CD14-positive monocyte (primary cell): ENCODE measurements around the gene GLI1. TPM values are rescaled to one million over a fixed set of nuclear protein-coding genes. Genes with fewer than 3 reads are reported as not detected.

Source experiments
- DNase-seq, 3 donors: peaks; one replicate each; pipeline ENCODE4 v3.0.0-alpha.2; 2011 to 2022
- H2AFZ ChIP-seq: 2 replicates; pipeline ENCODE4 v1.6.0; 2012; ENCODE audit warnings: mild to moderate bottlenecking, low read depth, low read length, inconsistent platforms; ENCODE audit not compliant: insufficient read depth, poor library complexity, severe bottlenecking
- H3K27ac ChIP-seq, 2 donors: 1 replicate in 1 of 2; 2 replicates in 1 of 2; pipeline ENCODE4 v1.5.1; 2012 to 2013; ENCODE audit warnings: low read length in 2 of 2, control low read depth in 1 of 2, inconsistent platforms in 1 of 2, low read depth in 1 of 2, mild to moderate bottlenecking in 1 of 2
- H3K27me3 ChIP-seq, 2 donors: one replicate each; pipeline versions ENCODE4 v1.6.0 to v1.6.1; 2011 to 2013; ENCODE audit warnings: low read length in 2 of 2; ENCODE audit not compliant: control insufficient read depth in 2 of 2, insufficient read depth in 2 of 2
- H3K36me3 ChIP-seq, 2 donors: replicated peaks in 1 of 2; 1 replicate in 1 of 2; 2 replicates in 1 of 2; pipeline versions ENCODE4 v1.5.1 to v1.6.1; 2012 to 2013; ENCODE audit warnings: low read length in 2 of 2, control low read depth in 1 of 2, inconsistent platforms in 1 of 2, mild to moderate bottlenecking in 1 of 2; ENCODE audit not compliant: insufficient read depth in 2 of 2, control insufficient read depth in 1 of 2
- H3K4me1 ChIP-seq, 2 donors: 1 replicate in 1 of 2; 2 replicates in 1 of 2; pipeline versions ENCODE4 v1.5.1 to v1.6.1; 2012 to 2013; ENCODE audit warnings: low read length in 2 of 2, control low read depth in 1 of 2, inconsistent platforms in 1 of 2, mild to moderate bottlenecking in 1 of 2, moderate library complexity in 1 of 2; ENCODE audit not compliant: insufficient read depth in 2 of 2, control insufficient read depth in 1 of 2
- H3K4me2 ChIP-seq: replicated peaks from 2 replicates; pipeline ENCODE3; 2012; ENCODE audit warnings: low read length, moderate library complexity, mild to moderate bottlenecking; ENCODE audit not compliant: poor library complexity, severe bottlenecking; ENCODE audit errors: extremely low read depth
- H3K4me3 ChIP-seq, 3 experiments: fragments of 200-600 bp in 1 of 3; sonication (generic) in 1 of 3; replicated peaks in 1 of 3; 1 replicate in 2 of 3; 2 replicates in 1 of 3; pipeline ENCODE4 v1.5.1; 2011 to 2013; ENCODE audit warnings: low read length in 3 of 3, mild to moderate bottlenecking in 3 of 3, control low read depth in 2 of 3, low read depth in 2 of 3, inconsistent platforms in 1 of 3, moderate library complexity in 1 of 3
- H3K79me2 ChIP-seq: 2 replicates; pipeline ENCODE4 v1.6.0; 2012; ENCODE audit warnings: mild to moderate bottlenecking, control low read depth, inconsistent platforms, low read length, moderate library complexity; ENCODE audit not compliant: insufficient read depth
- H3K9ac ChIP-seq: 2 replicates; pipeline ENCODE4 v1.6.0; 2017; ENCODE audit warnings: low read length, mild to moderate bottlenecking; ENCODE audit not compliant: insufficient read depth, poor library complexity, severe bottlenecking
- H3K9me3 ChIP-seq, 2 donors: replicated peaks in 1 of 2; 1 replicate in 1 of 2; 2 replicates in 1 of 2; pipeline versions ENCODE4 v1.5.1 to v1.6.1; 2012 to 2013; ENCODE audit warnings: low read length in 2 of 2, control low read depth in 1 of 2; ENCODE audit not compliant: control insufficient read depth in 1 of 2, insufficient read depth in 1 of 2
- H4K20me1 ChIP-seq: 2 replicates; pipeline ENCODE4 v1.6.0; 2012; ENCODE audit warnings: mild to moderate bottlenecking, low read length, control low read depth, moderate library complexity; ENCODE audit not compliant: insufficient read depth
- H3K27ac Mint-ChIP-seq, 7 donors: one replicate each; pipeline ENCODE4 v1.8.0; 2020; ENCODE audit warnings: mild to moderate bottlenecking in 7 of 7, mixed read lengths in 7 of 7, moderate library complexity in 6 of 7, inconsistent platforms in 2 of 7
- H3K27me3 Mint-ChIP-seq, 3 donors: one replicate each; pipeline ENCODE4 v1.8.0; 2021 to 2022; ENCODE audit warnings: low read depth in 3 of 3, mild to moderate bottlenecking in 3 of 3, mixed read lengths in 3 of 3, moderate library complexity in 3 of 3, inconsistent platforms in 1 of 3
- H3K36me3 Mint-ChIP-seq, 2 donors: one replicate each; pipeline ENCODE4 v1.8.0; 2020; ENCODE audit warnings: mixed read lengths in 2 of 2, inconsistent platforms in 1 of 2, mild to moderate bottlenecking in 1 of 2
- H3K4me1 Mint-ChIP-seq: one replicate; pipeline ENCODE4 v1.8.0; 2020; ENCODE audit warnings: mild to moderate bottlenecking, mixed read lengths
- H3K4me3 Mint-ChIP-seq, 2 donors: one replicate each; pipeline ENCODE4 v1.8.0; 2020; ENCODE audit warnings: mild to moderate bottlenecking in 2 of 2, mixed read lengths in 2 of 2, moderate library complexity in 1 of 2
- H3K9me3 Mint-ChIP-seq, 7 donors: one replicate each; pipeline ENCODE4 v1.8.0; 2020 to 2022; ENCODE audit warnings: mixed read lengths in 7 of 7, mild to moderate bottlenecking in 6 of 7, moderate library complexity in 6 of 7, inconsistent platforms in 2 of 7
- WGBS: methylation state at CpG from one replicate; pipeline ENCODE4 v1.1.5; 2013; ENCODE audit warnings: missing lambda C conversion rate; ENCODE audit not compliant: insufficient coverage; 5-methylcytosine and 5-hydroxymethylcytosine counted together
- intact Hi-C, 2 donors: fragments of 100-400 bp; cut with micrococcal nuclease; formaldehyde crosslinking; loops; one replicate each; pipeline versions ENCODE4 v1.15.0 to v1.15.1; 2023
- polyA plus RNA-seq, 3 donors: library from polyadenylated mRNA; depleted of rRNA in 1 of 3; unstranded in 2 of 3; stranded (reverse) in 1 of 3; fragments of 300-500 nt in 2 of 3; fragments of >200 nt in 1 of 3; fragmentation: Illumina TruSeq in 2 of 3; gene quantifications; 1 replicate in 2 of 3; 2 replicates in 1 of 3; pipeline ENCODE4 v1.2.3, GENCODE V29; 2012 to 2021
- TF ChIP-seq, protein P1 (sequence below): fragments of 200-600 bp; IDR thresholded peaks from one replicate; pipeline ENCODE4 v1.8.0; 2022; ENCODE audit warnings: antibody characterized with exemption, mild to moderate bottlenecking

The GLI1 gene
- polyA plus RNA-seq, 3 donors = 0.05 TPM; not detected in 2

DNA sequence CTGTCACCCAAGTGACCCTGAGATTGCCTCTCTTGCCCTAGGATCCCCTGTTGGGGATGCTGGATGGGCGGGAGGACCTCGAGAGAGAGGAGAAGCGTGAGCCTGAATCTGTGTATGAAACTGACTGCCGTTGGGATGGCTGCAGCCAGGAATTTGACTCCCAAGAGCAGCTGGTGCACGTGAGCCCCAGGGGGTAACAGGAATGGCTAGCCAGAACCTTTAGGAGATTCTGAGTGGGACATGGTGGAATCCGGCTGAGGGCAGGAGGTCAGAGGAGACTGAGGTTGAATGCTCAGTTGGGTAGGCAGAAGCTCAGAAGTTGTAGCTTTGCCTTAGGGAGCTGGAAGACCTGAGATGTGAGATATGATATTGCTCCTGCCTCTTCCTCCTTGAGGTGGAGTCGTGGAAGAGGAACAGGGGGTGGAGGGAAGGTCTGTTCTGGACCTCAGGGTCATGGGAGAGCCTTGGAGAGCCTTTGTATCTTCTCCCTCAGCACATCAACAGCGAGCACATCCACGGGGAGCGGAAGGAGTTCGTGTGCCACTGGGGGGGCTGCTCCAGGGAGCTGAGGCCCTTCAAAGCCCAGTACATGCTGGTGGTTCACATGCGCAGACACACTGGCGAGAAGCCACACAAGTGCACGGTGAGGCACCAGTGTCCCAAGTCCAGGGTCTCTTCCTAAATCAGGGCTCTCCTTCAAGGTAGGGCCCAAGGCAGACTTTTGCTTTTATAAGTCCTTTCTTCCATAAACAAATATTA lies 6.3 kb downstream of the GLI1 start:
- no peak for DNase-seq
- Histone ChIP-seq H3K4me2 (no peak overlapping the region), H3K9me3 (peaks cover 0 to 2% of the 10 kb centered on the region in 2 donors), H3K4me3 (no peak overlapping the region), H3K27me3 (peaks cover 8 to 18% of the 10 kb centered on the region in 2 donors), H3K9ac (no peak overlapping the region), H3K27ac (no peak overlapping the region), H2AFZ (no peak overlapping the region), H4K20me1 (peaks cover 51% of the 10 kb centered on the region), H3K79me2 (no peaks in the 10 kb centered on the region), H3K4me1 (peaks cover 34 to 49% of the 10 kb centered on the region in 2 donors), H3K36me3 (peaks cover 20 to 39% of the 10 kb centered on the region in 2 donors)
- Mint-ChIP-seq H3K36me3 (peaks cover 28 to 42% of the 10 kb centered on the region in 2 donors), H3K4me3 (peak overlapping the region in 1 of 2 donors; percentile 5), H3K27ac (peak overlapping the region in 2 of 7 donors; percentile 28 to 57), H3K27me3 (peaks cover 35 to 43% (median 38%) of the 10 kb centered on the region in 3 donors), H3K9me3 (peaks cover 0 to 9% (median 0%) of the 10 kb centered on the region in 7 donors), H3K4me1 (peaks cover 49% of the 10 kb centered on the region)
- TF ChIP-seq, protein P1, sequence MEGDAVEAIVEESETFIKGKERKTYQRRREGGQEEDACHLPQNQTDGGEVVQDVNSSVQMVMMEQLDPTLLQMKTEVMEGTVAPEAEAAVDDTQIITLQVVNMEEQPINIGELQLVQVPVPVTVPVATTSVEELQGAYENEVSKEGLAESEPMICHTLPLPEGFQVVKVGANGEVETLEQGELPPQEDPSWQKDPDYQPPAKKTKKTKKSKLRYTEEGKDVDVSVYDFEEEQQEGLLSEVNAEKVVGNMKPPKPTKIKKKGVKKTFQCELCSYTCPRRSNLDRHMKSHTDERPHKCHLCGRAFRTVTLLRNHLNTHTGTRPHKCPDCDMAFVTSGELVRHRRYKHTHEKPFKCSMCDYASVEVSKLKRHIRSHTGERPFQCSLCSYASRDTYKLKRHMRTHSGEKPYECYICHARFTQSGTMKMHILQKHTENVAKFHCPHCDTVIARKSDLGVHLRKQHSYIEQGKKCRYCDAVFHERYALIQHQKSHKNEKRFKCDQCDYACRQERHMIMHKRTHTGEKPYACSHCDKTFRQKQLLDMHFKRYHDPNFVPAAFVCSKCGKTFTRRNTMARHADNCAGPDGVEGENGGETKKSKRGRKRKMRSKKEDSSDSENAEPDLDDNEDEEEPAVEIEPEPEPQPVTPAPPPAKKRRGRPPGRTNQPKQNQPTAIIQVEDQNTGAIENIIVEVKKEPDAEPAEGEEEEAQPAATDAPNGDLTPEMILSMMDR = no peak
- WGBS = 85% methylated on average over 11 of the region's 14 CpGs
- intact Hi-C loops = no loop called here

DNA sequence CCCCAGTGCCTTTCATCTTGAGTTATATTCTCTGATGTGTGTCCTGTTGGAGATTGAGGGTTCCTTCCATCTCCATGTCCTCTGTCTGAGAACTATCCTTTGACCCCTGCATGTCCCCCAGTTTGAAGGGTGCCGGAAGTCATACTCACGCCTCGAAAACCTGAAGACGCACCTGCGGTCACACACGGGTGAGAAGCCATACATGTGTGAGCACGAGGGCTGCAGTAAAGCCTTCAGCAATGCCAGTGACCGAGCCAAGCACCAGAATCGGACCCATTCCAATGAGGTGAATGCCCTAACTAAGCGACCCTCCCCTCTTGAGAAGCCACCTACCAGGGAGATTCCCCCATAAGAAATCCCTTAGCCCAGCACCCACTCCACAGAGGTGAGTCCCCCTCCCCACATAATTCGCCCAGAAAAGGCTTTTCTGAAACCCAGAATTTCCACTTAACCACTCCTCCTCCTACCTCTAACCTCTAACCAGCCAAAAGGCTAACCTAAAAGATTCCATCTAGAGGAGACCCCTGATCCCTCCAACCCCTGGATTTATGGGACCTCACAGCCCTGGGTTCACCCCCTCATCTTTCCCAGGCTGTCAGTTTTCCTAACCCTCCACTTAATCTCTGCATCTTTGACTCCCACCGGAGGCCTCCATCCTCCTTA lies 7.8 kb downstream of the GLI1 start:
- H3K36me3 ChIP-seq = peaks cover 35 to 53% of the 10 kb centered on the region in 2 donors
- DNase-seq = no peak

More for the DNA sequence above, 7.8 kb downstream of the GLI1 start:
- no peak overlapping the region for H3K4me2 ChIP-seq
- H3K27ac ChIP-seq = no peak overlapping the region
- H3K4me1 Mint-ChIP-seq = peaks cover 50% of the 10 kb centered on the region
- no peak overlapping the region for H3K4me3 Mint-ChIP-seq
- intact Hi-C loops = no loop called here
- peak overlapping the region in 4 of 7 donors; percentile 12 to 46 (median 26) for H3K27ac Mint-ChIP-seq
- H3K9me3 Mint-ChIP-seq = peaks cover 0 to 4% (median 0%) of the 10 kb centered on the region in 7 donors
- no peak overlapping the region for H3K9ac ChIP-seq
- TF ChIP-seq, protein P1 = no peak
- peaks cover 65% of the 10 kb centered on the region for H4K20me1 ChIP-seq
- H3K79me2 ChIP-seq = peaks cover 7% of the 10 kb centered on the region
- WGBS = 94% methylated on average over 12 of the region's 12 CpGs
- H3K4me3 ChIP-seq = no peak overlapping the region
- peaks cover 28 to 46% of the 10 kb centered on the region in 2 donors for H3K4me1 ChIP-seq
- H3K9me3 ChIP-seq = no peaks in the 10 kb centered on the region
- peaks cover 41 to 54% of the 10 kb centered on the region in 2 donors for H3K36me3 Mint-ChIP-seq
- H3K27me3 ChIP-seq = peaks cover 0 to 6% of the 10 kb centered on the region in 2 donors
- no peak overlapping the region for H2AFZ ChIP-seq
- H3K27me3 Mint-ChIP-seq = peaks cover 24 to 29% (median 25%) of the 10 kb centered on the region in 3 donors
